ENCODE data around the gene NPIPA3.
"Not testable (repeated sequence)": the region's sequence is repeated elsewhere in the genome, so short reads cannot be mapped to it uniquely, and the experiment has no call there.

NPIPA3 gene

GRCh38 chr16:14740832-14741385 is 37.7 kb downstream of the NPIPA3 start:
- not testable (repeated sequence) for H3K4me3 ChIP-seq (ENCODE audit: low read length)

DNA sequence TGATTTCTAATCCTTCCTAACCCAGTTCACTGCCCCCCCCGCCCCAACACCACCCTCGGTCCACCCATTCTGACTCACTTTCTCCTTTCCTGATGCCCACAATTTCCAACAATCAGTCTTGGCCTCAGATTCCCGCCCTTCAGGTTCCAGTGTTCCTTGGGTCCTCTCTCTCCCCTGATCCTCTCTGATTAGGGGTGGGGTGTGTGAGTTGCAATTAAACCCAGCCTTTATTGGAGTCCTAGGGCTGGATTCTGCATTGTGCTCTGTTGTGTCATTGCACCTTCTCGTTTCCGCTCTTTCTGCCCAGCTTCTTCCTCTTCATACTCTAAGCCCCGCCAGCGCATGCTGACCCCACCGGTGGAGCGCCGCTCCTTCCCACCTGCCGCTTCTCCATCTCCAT is 38.6 kb downstream of the NPIPA3 start:
- not testable (repeated sequence) for H3K4me3 ChIP-seq (ENCODE audit: low read length)

GRCh38 chr16:14742273-14743128 is 39.3 kb downstream of the NPIPA3 start, which contains the start of gene NPIPA2:
TSS of gene NPIPA2 (plus strand) at chr16:14742533. CDS start at chr16:14748066, 5,533 bp downstream.
- H3K4me3 ChIP-seq (ENCODE audit: low read length), result not testable (repeated sequence)

GRCh38 chr16:14773654-14774053 is 70.4 kb downstream of the NPIPA3 start:
- H3K4me3 ChIP-seq (ENCODE audit: low read length), result not testable (repeated sequence)

DNA sequence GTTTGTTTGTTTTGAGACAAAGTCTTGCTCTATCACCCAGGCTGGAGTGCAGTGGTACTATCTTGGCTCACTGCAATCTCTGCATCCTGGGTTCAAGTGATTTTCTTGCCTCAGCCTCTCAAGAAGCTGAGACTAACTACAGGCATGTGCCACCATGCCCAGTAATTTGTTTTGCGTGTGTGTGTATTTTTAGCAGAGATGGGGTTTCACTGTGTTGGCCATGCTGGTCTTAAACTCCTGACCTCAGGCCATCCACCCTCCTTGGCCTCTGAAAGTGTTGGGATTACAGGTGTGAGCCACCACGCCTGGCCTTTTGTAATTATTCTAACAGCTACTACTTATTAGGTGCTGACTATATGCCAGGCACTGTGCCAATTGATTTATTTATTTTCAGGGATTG is 72.4 kb downstream of the NPIPA3 start:
- H3K4me3 ChIP-seq (ENCODE audit: low read length), result not testable (repeated sequence)
